Muscle layer of colon (tissue), 2 donors: ENCODE data around the gene CCNY.

Experiments
- H3K27ac ChIP-seq: one replicate; pipeline ENCODE4 v1.7.0; 2013; ENCODE audit warnings: low read depth, mild to moderate bottlenecking, low read length, moderate library complexity
- H3K27me3 ChIP-seq, 2 donors: one replicate each; pipeline ENCODE4 v1.7.0; 2013; ENCODE audit warnings: low read length in 2 of 2, mild to moderate bottlenecking in 2 of 2; ENCODE audit not compliant: insufficient read depth in 2 of 2, control insufficient read depth in 1 of 2
- H3K36me3 ChIP-seq: one replicate; pipeline ENCODE4 v1.7.0; 2013; ENCODE audit warnings: mild to moderate bottlenecking, low read length; ENCODE audit not compliant: insufficient read depth
- H3K4me1 ChIP-seq: one replicate; pipeline ENCODE4 v1.7.0; 2013; ENCODE audit warnings: mild to moderate bottlenecking, low read length; ENCODE audit not compliant: insufficient read depth
- H3K4me3 ChIP-seq, 2 donors: one replicate each; pipeline ENCODE4 v1.7.0; 2013; ENCODE audit warnings: low read length in 2 of 2, low read depth in 1 of 2, mild to moderate bottlenecking in 1 of 2, moderate library complexity in 1 of 2
- H3K9ac ChIP-seq: one replicate; pipeline ENCODE4 v1.7.0; 2013; ENCODE audit warnings: low read length
- H3K9me3 ChIP-seq: one replicate; pipeline ENCODE4 v1.7.0; 2013; ENCODE audit warnings: mild to moderate bottlenecking, low read length
- donor health status: abdominal sarcoma.
- donor health status: Adenocarcinoma of cecum.

Gene CCNY

DNA sequence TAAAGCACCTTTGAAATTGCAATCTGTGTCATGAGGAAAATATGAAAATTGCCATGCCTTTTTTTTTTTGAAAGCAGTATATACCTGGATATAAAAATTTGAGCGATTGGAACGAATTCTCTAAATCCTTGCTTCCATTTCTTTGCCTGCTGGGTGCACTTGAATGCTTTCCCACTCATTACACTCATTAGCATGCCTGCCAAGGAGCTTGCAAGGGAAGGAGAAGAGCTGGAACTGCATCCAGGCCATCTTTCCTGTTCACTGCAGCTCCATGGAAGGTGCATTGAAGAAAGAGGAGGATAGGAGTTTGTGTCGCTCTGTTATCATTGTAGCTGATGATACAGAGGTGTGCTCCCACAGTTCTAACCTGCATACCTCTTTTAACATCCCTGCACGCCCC, 166.4 kb downstream of the CCNY start:
- no peaks in the 10 kb centered on the region for H3K27me3 ChIP-seq
- H3K4me1 ChIP-seq = no peaks in the 10 kb centered on the region
- no peak overlapping the region for H3K4me3 ChIP-seq

DNA sequence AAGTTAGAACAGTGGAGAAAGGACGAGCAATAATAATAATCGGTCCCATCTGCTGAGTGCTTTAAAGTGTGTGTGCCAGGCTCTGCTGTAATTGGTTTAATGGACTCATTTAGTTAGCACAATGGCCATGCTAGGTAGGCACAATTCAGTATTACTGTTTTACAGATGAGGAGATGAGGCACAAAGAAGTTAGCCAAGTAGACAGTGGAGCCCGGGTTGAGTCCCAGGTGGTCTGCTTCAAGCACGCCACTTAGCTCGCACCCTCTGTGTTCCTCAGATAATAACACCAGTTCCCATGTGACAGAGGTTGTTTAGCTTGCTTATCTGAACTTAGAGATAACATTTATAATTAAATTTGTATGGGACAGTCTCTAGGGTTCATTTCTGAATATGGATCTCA, 167.3 kb downstream of the CCNY start:
- no peak overlapping the region for H3K9ac ChIP-seq
- peaks cover 6% of the 10 kb centered on the region for H3K36me3 ChIP-seq
- no peak overlapping the region for H3K27ac ChIP-seq
- H3K9me3 ChIP-seq = no peaks in the 10 kb centered on the region
- no peak overlapping the region for H3K4me3 ChIP-seq
- H3K27me3 ChIP-seq = no peaks in the 10 kb centered on the region
- H3K4me1 ChIP-seq = no peaks in the 10 kb centered on the region

More for the DNA sequence above, 166.4 kb downstream of the CCNY start:
- Histone ChIP-seq H3K9me3 (no peaks in the 10 kb centered on the region), H3K27ac (no peak overlapping the region), H3K36me3 (peaks cover 6% of the 10 kb centered on the region), H3K9ac (no peak overlapping the region)

DNA sequence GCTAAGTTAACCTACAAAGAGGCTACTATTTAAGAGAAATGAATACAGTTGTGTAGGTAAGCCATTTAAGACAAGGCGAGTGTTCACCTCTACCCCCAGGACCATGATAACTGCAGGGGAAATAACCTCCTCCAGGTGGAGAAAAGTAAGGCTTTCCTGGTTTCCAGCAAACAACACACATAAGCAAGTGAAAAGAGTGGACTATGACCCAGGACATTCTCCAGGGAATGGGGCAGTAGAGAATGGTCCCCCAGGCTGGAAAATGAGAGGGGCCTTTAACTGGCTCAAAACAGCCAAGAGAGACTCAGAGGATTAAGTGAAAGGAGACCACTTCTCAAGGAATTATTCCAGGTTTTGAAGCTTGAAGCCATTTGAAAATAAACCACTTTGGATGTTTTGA, 167.8 kb downstream of the CCNY start:
- Histone ChIP-seq H3K4me3 (no peak overlapping the region), H3K27ac (no peak overlapping the region), H3K9me3 (no peaks in the 10 kb centered on the region)

DNA sequence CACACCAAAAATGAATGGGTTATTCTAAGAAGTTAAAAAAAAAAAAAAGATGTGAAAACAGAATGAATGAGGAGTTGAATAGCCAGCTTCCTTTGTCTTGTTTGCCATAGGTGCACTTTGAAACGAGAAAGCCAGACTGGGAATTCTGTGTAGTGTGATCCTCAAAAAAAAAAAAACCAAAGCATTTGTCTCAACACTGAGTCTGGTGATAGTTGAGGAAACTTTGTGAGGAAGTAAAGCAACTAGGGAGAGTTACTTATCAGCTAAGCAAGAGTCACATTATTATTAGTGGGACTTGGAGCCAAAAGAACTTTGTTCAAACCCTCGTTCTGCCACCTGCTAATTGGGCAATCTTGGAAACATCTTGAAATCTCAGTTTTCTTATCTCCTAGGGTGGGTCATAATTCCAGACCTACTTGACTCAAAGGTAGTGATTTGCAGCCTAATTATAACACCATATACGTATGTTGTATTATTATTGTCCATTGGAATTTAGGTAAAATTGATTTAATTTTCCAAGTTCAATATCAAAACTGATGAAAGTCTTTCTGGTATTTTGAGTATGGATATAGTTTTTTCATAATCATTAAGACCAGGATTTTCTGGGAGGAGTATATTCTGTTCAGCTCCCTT, 169.0 kb downstream of the CCNY start:
- no peak overlapping the region for H3K27ac ChIP-seq
- H3K36me3 ChIP-seq = peaks cover 6% of the 10 kb centered on the region
- H3K4me1 ChIP-seq = no peaks in the 10 kb centered on the region
- H3K9me3 ChIP-seq = no peaks in the 10 kb centered on the region
- no peaks in the 10 kb centered on the region for H3K27me3 ChIP-seq
- H3K9ac ChIP-seq = no peak overlapping the region
- no peak overlapping the region for H3K4me3 ChIP-seq

More for the DNA sequence above, 167.8 kb downstream of the CCNY start:
- no peaks in the 10 kb centered on the region for H3K4me1 ChIP-seq
- peaks cover 6% of the 10 kb centered on the region for H3K36me3 ChIP-seq
- no peak overlapping the region for H3K9ac ChIP-seq
- H3K27me3 ChIP-seq = no peaks in the 10 kb centered on the region

DNA sequence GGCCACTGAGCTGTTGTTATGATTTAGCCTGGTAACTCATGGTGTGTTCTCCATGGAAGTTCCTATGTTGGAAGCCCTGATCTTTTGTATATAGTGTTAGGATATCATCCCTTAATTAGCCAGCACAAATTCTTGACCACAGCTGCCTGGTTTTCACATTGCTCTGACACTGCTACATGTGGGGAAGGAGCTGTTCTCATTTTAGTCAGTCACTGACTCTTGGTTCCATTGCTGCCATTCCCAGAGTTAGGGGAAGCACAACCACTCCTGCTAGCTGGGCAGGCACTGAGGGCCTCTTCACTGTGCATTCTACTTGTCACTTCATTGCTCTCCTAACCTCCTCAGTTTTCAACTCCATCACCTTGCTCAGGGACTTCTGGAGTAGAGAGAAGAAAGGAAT, 170.4 kb downstream of the CCNY start:
- Histone ChIP-seq H3K27me3 (no peaks in the 10 kb centered on the region), H3K9me3 (no peaks in the 10 kb centered on the region), H3K9ac (no peak overlapping the region), H3K4me1 (no peaks in the 10 kb centered on the region), H3K27ac (no peak overlapping the region), H3K36me3 (peaks cover 6% of the 10 kb centered on the region), H3K4me3 (no peak overlapping the region)

DNA sequence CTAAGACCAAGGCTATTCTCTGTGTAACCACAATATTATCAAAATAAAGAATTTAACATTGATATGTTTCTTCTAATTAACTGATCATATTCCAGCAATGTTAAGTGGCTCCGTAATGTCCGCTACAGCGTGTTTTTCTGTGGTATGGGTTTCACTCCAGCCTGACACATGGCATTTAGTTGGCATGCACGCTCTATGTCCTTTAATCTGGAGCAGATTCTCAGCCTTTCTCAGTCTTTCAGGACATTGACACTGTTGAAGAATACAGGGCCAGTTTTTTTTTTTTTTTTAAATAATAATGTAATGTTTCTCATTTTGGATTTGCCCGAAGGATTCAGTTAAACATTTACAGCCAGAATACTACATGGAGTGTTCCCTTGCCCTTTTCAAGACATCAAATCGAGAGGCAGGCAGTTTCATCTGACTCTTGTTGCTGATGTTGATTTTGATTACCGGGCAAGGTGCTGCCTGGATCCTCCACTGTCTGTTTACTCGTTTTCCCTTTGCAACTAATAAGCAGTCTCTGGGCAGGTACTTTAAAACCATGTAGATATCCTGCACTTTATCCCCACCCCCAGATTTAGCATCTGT, 171.3 kb downstream of the CCNY start:
- peaks cover 5% of the 10 kb centered on the region for H3K36me3 ChIP-seq
- no peaks in the 10 kb centered on the region for H3K27me3 ChIP-seq
- no peaks in the 10 kb centered on the region for H3K9me3 ChIP-seq
- H3K27ac ChIP-seq = no peak overlapping the region
- H3K9ac ChIP-seq = no peak overlapping the region
- no peaks in the 10 kb centered on the region for H3K4me1 ChIP-seq
- H3K4me3 ChIP-seq = no peak overlapping the region

DNA sequence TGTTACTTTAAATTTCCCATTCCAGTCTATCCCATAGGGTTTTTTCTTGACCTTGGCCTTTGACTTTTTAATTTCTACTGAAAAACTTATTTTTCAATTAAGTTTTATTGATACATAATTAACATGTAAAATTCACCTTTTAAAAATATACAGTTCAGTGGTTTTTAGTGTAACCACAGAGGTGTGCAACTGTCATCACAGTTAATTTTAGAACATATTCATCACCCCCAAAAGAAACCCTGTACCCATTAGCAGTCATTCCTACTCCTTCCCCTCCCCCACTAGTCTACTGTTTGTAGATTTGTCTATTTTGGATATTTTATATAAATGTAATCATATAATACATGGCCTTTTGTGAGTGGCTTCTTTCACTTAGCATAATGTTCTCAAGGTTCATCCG, 172.3 kb downstream of the CCNY start:
- no peaks in the 10 kb centered on the region for H3K27me3 ChIP-seq

DNA sequence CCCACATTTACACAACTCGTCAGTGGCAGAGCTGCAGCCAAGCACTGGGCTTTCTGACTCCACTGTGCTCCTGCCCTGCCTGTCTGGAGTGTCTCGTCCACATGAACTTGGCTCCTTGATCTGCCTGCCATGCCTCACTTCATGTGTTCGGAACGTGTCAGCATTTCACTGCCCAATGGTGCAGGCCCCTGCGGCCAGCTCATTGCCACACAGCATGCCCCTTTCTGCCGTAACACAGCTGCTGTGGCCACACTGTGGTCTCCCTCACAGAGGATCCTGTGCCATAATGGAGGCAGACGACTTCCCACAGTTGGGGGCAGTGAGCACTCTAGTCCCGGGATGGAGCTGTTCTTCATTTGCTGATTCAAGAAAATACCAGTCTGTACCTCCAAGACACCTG, 174.6 kb downstream of the CCNY start:
- Histone ChIP-seq H3K36me3 (no peaks in the 10 kb centered on the region), H3K27me3 (no peaks in the 10 kb centered on the region), H3K4me3 (no peak overlapping the region), H3K4me1 (no peaks in the 10 kb centered on the region), H3K9ac (no peak overlapping the region), H3K27ac (no peak overlapping the region), H3K9me3 (no peaks in the 10 kb centered on the region)

More for the DNA sequence above, 172.3 kb downstream of the CCNY start:
- Histone ChIP-seq H3K36me3 (no peaks in the 10 kb centered on the region), H3K4me3 (no peak overlapping the region), H3K27ac (no peak overlapping the region), H3K9ac (no peak overlapping the region), H3K4me1 (no peaks in the 10 kb centered on the region), H3K9me3 (no peaks in the 10 kb centered on the region)

DNA sequence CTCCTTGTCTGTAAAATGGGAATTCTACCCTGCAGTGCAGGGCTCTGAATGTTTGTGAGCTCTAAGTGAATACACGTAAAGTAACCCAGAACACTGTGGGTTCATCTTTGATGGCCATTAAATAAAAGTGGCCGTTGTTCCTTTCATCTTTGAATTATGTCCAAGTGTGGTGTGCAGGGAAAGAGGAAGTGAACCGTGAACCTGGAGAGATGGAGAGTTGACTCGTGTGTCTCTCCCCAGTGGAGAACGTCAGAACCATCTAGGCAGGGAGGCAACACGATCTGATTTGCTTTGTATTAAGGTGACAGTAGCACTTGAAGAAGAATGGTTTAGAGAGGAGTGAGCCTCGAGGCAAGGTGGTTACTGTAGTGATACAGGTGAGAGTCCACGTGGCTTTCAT, 175.3 kb downstream of the CCNY start:
- no peaks in the 10 kb centered on the region for H3K9me3 ChIP-seq
- no peak overlapping the region for H3K9ac ChIP-seq
- H3K4me3 ChIP-seq = no peak overlapping the region
- H3K27ac ChIP-seq = no peak overlapping the region
- no peaks in the 10 kb centered on the region for H3K4me1 ChIP-seq
- no peaks in the 10 kb centered on the region for H3K36me3 ChIP-seq
- H3K27me3 ChIP-seq = no peaks in the 10 kb centered on the region

DNA sequence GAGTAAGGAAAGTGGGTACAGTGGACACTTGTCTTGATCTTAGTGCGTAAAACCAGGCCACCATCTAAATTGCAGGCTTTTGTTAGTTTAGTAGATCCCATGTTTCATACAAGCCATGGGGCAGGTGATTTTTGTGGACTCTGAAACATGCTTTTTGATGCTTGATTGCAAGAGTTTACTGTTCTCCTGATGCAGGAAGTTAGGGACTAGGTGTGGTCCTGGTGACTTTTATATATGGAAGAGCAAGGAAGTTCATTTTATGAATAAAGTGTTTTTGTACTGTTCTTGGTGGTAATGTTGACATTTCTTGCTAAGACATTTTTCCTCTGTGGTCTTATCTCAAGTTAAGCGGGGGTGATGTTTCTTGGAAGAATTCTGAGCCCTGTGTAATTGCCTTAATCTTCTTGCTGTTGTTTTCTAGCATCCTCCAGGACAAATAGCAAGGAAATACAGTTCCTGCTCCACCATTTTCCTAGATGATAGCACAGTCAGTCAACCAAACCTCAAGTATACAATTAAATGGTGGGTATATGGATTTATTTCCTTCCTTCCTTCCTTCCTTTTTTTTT, 179.9 kb downstream of the CCNY start:
- Histone ChIP-seq H3K27ac (no peak overlapping the region), H3K9ac (no peak overlapping the region), H3K36me3 (no peaks in the 10 kb centered on the region), H3K4me1 (no peaks in the 10 kb centered on the region), H3K9me3 (no peaks in the 10 kb centered on the region), H3K27me3 (no peaks in the 10 kb centered on the region), H3K4me3 (no peak overlapping the region)

DNA sequence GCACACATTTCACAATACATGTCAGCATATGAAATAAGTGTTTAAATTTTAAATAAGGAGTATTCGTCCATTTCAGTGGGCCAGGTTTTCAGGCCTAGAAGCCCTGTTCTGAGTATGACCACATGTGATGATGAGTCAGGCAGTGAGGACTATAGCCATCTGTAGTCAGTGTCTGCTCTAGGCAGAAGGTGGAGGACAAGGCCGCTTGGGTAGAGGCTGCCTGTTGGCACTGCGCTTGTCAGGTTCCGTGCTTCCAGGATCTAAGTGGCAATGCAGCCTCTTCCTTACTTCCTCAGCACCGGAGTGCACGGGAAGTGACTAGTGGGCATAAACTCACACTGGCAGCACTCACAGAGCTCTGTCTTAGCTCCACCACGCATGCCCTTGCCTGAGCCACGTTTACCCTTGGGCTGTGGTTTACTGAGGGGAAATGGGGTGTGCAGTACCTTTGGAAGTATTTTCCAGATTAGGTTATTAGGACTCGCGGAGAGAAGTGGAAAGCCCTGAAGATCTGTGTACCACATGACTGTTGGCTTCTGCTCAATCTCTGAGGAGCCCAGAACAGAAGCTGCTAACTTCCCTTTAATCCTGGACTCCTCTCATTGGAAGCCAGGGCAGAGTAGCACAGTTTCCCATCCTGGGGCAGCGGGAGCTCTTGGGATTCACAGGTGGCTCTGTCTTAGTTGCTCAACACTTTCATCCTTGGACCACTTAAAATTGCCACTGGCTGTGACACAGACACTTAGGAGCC, 181.3 kb downstream of the CCNY start:
- no peak overlapping the region for H3K27ac ChIP-seq
- no peaks in the 10 kb centered on the region for H3K36me3 ChIP-seq
- H3K9me3 ChIP-seq = no peaks in the 10 kb centered on the region
- no peak overlapping the region for H3K4me3 ChIP-seq
- H3K4me1 ChIP-seq = no peaks in the 10 kb centered on the region
- no peak overlapping the region for H3K9ac ChIP-seq
- H3K27me3 ChIP-seq = no peaks in the 10 kb centered on the region
